ENCODE results near the gene SLC25A42. TPM values are rescaled to one million over a fixed set of nuclear protein-coding genes. Genes with fewer than 3 reads are reported as not detected.
"Not testable (repeated sequence)": the region's sequence is repeated elsewhere in the genome, so short reads cannot be mapped to it uniquely, and the experiment has no call there.

Gene SLC25A42
- total RNA-seq, 1 donor = 5.4 TPM

- Histone ChIP-seq H3K4me1 (ENCODE audit: insufficient read depth, low read length) (no peaks in the 10 kb centered on the region), H3K27me3 (ENCODE audit: insufficient read depth, low read length) (no peaks in the 10 kb centered on the region), H3K36me3 (ENCODE audit: insufficient read depth, low read length) (peaks cover 4% of the 10 kb centered on the region), H2AFZ (ENCODE audit: low read length) (no peak overlapping the region), H3K4me3 (ENCODE audit: insufficient read depth, low read length) (no peak overlapping the region), H3K27ac (ENCODE audit: low read depth, low read length) (no peak overlapping the region), H3K4me2 (ENCODE audit: insufficient read depth, low read length) (no peak overlapping the region), H4K20me1 (ENCODE audit: insufficient read depth, low read length) (no peaks in the 10 kb centered on the region), H3K9me3 (ENCODE audit: low read depth, low read length) (no peaks in the 10 kb centered on the region), H3K79me2 (ENCODE audit: insufficient read depth, low read length) (no peaks in the 10 kb centered on the region)
- peak; percentile 55 for DNase-seq (ENCODE audit: insufficient read length, low spot score, missing footprints)
- TF ChIP-seq CTCF (IDR thresholded peaks at IDR 0.05; ENCODE audit: extremely low read depth, low read depth, low read length) = no peak
Measured at GRCh38 chr19:19098703-19099632, 35.2 kb downstream of the SLC25A42 start.

- no peak for TF ChIP-seq CTCF (IDR thresholded peaks at IDR 0.05; ENCODE audit: extremely low read depth, low read depth, low read length)
- Histone ChIP-seq H4K20me1 (ENCODE audit: insufficient read depth, low read length) (no peaks in the 10 kb centered on the region), H2AFZ (ENCODE audit: low read length) (no peak overlapping the region)
Measured at GRCh38 chr19:19101540-19101939, 37.7 kb downstream of the SLC25A42 start.

GRCh38 chr19:19102566-19102965 lies 38.8 kb downstream of the SLC25A42 start:
- H3K79me2 ChIP-seq (ENCODE audit: insufficient read depth, low read length); H3K27ac ChIP-seq (ENCODE audit: low read depth, low read length); H3K4me1 ChIP-seq (ENCODE audit: insufficient read depth, low read length); H3K4me3 ChIP-seq (ENCODE audit: insufficient read depth, low read length); H3K9me3 ChIP-seq (ENCODE audit: low read depth, low read length); H4K20me1 ChIP-seq (ENCODE audit: insufficient read depth, low read length); H3K4me2 ChIP-seq (ENCODE audit: insufficient read depth, low read length); H3K36me3 ChIP-seq (ENCODE audit: insufficient read depth, low read length); H3K27me3 ChIP-seq (ENCODE audit: insufficient read depth, low read length); H2AFZ ChIP-seq (ENCODE audit: low read length): not testable (repeated sequence)
- DNase-seq (ENCODE audit: insufficient read length, low spot score, missing footprints) = peak; percentile 18

More at GRCh38 chr19:19101540-19101939, 37.7 kb downstream of the SLC25A42 start:
- Histone ChIP-seq H3K27me3 (ENCODE audit: insufficient read depth, low read length) (no peaks in the 10 kb centered on the region), H3K79me2 (ENCODE audit: insufficient read depth, low read length) (no peaks in the 10 kb centered on the region), H3K4me3 (ENCODE audit: insufficient read depth, low read length) (no peak overlapping the region), H3K4me2 (ENCODE audit: insufficient read depth, low read length) (no peak overlapping the region), H3K4me1 (ENCODE audit: insufficient read depth, low read length) (no peaks in the 10 kb centered on the region), H3K27ac (ENCODE audit: low read depth, low read length) (no peak overlapping the region), H3K36me3 (ENCODE audit: insufficient read depth, low read length) (peaks cover 4% of the 10 kb centered on the region), H3K9me3 (ENCODE audit: low read depth, low read length) (no peaks in the 10 kb centered on the region)
- DNase-seq (ENCODE audit: insufficient read length, low spot score, missing footprints) = peak; percentile 58

GRCh38 chr19:19103167-19103566 lies 39.4 kb downstream of the SLC25A42 start:
- H3K4me3 ChIP-seq (ENCODE audit: insufficient read depth, low read length) = no peak overlapping the region
- no peak for DNase-seq (ENCODE audit: insufficient read length, low spot score, missing footprints)
- no peak for TF ChIP-seq CTCF (IDR thresholded peaks at IDR 0.05; ENCODE audit: extremely low read depth, low read depth, low read length)

More at GRCh38 chr19:19103167-19103566, 39.4 kb downstream of the SLC25A42 start:
- H3K27ac ChIP-seq (ENCODE audit: low read depth, low read length) = no peak overlapping the region
- no peaks in the 10 kb centered on the region for H3K4me1 ChIP-seq (ENCODE audit: insufficient read depth, low read length)
- H3K27me3 ChIP-seq (ENCODE audit: insufficient read depth, low read length) = no peaks in the 10 kb centered on the region
- H4K20me1 ChIP-seq (ENCODE audit: insufficient read depth, low read length) = no peaks in the 10 kb centered on the region
- H3K79me2 ChIP-seq (ENCODE audit: insufficient read depth, low read length) = no peaks in the 10 kb centered on the region
- H3K36me3 ChIP-seq (ENCODE audit: insufficient read depth, low read length) = no peaks in the 10 kb centered on the region
- H3K4me2 ChIP-seq (ENCODE audit: insufficient read depth, low read length) = no peak overlapping the region
- no peak overlapping the region for H2AFZ ChIP-seq (ENCODE audit: low read length)
- no peaks in the 10 kb centered on the region for H3K9me3 ChIP-seq (ENCODE audit: low read depth, low read length)
